Fibroblast of lung (primary cell): Measurements from ENCODE around the gene CDCP2. TPM values are rescaled to one million over a fixed set of nuclear protein-coding genes. Genes with fewer than 3 reads are reported as not detected.

Experiments
- DNase-seq, 2 donors: peaks; one replicate each; pipeline versions ENCODE4 v3.0.0 to v3.0.0-alpha.2; 2010; ENCODE audit warnings: low read depth in 2 of 2
- H2AFZ ChIP-seq: 2 replicates; pipeline ENCODE4 v1.5.1; 2012; ENCODE audit warnings: low read length, control low read depth, inconsistent platforms
- H3K27ac ChIP-seq: 2 replicates; pipeline ENCODE4 v1.5.1; 2011; ENCODE audit warnings: low read length, control low read depth; ENCODE audit not compliant: insufficient read depth
- H3K27me3 ChIP-seq: 2 replicates; pipeline ENCODE4 v1.5.1; 2011; ENCODE audit warnings: mild to moderate bottlenecking, low read length; ENCODE audit not compliant: control insufficient read depth, insufficient read depth
- H3K36me3 ChIP-seq: 2 replicates; pipeline ENCODE4 v1.5.1; 2011; ENCODE audit warnings: low read length; ENCODE audit not compliant: control insufficient read depth, insufficient read depth
- H3K4me1 ChIP-seq: 2 replicates; pipeline ENCODE4 v1.5.1; 2011; ENCODE audit warnings: low read length; ENCODE audit not compliant: control insufficient read depth, insufficient read depth; ENCODE audit errors: extremely low read depth
- H3K4me2 ChIP-seq: 2 replicates; pipeline ENCODE4 v1.5.1; 2011; ENCODE audit warnings: low read length, control low read depth; ENCODE audit not compliant: insufficient read depth; ENCODE audit errors: extremely low read depth
- H3K4me3 ChIP-seq, 4 experiments: fragments of 200-600 bp in 1 of 4; sonication (generic) in 1 of 4; replicated peaks in 1 of 4; 2 replicates each; pipeline ENCODE4 v1.5.1; 2011 to 2016; ENCODE audit warnings: low read length in 4 of 4, low read depth in 3 of 4, mild to moderate bottlenecking in 3 of 4, control low read depth in 2 of 4, inconsistent platforms in 1 of 4, mixed read lengths in 1 of 4; ENCODE audit not compliant: insufficient read depth in 1 of 4; ENCODE audit errors: control extremely low read depth in 1 of 4
- H3K79me2 ChIP-seq: 2 replicates; pipeline ENCODE4 v1.5.1; 2012; ENCODE audit warnings: mild to moderate bottlenecking, low read length, inconsistent platforms; ENCODE audit not compliant: control insufficient read depth, insufficient read depth
- H3K9ac ChIP-seq: 2 replicates; pipeline ENCODE4 v1.5.1; 2011; ENCODE audit warnings: mild to moderate bottlenecking, low read length, control low read depth; ENCODE audit not compliant: insufficient read depth
- H3K9me3 ChIP-seq: 2 replicates; pipeline ENCODE4 v1.5.1; 2012; ENCODE audit warnings: low read depth, low read length; ENCODE audit not compliant: control insufficient read depth, insufficient read depth
- H4K20me1 ChIP-seq: 2 replicates; pipeline ENCODE4 v1.5.1; 2011; ENCODE audit warnings: low read length; ENCODE audit not compliant: control insufficient read depth, insufficient read depth; ENCODE audit errors: extremely low read depth
- EZH2 ChIP-seq: IDR thresholded peaks from 2 replicates; pipeline ENCODE4 v1.5.1; 2012; ENCODE audit warnings: low read length, control low read depth, mild to moderate bottlenecking; ENCODE audit errors: missing control alignments
- polyA plus RNA-seq, 2 donors: library from polyadenylated mRNA; depleted of rRNA in 1 of 2; stranded (reverse) in 1 of 2; unstranded in 1 of 2; fragments of >200 nt; gene quantifications; 2 replicates each; pipeline ENCODE4 v1.2.1, GENCODE V29; 2011 to 2012; ENCODE audit warnings: missing spikeins in 1 of 2
- total RNA-seq: library from RNA; depleted of rRNA; stranded (reverse); fragments of >200 nt; gene quantifications from 2 replicates; pipeline ENCODE4 v1.2.1, GENCODE V29; 2014
- TF ChIP-seq, protein P1 (sequence below), 2 donors: IDR thresholded peaks in 1 of 2; conservative IDR thresholded peaks in 1 of 2; 1 replicate in 1 of 2; 2 replicates in 1 of 2; pipeline ENCODE4 v1.5.1; 2011 to 2012; ENCODE audit warnings: low read length in 2 of 2, control low read depth in 1 of 2, inconsistent platforms in 1 of 2, low read depth in 1 of 2, mild to moderate bottlenecking in 1 of 2

The CDCP2 gene
- total and polyA plus RNA-seq, 2 donors (not counting 1 experiment from before 2014, with no cell fraction given): not detected

DNA sequence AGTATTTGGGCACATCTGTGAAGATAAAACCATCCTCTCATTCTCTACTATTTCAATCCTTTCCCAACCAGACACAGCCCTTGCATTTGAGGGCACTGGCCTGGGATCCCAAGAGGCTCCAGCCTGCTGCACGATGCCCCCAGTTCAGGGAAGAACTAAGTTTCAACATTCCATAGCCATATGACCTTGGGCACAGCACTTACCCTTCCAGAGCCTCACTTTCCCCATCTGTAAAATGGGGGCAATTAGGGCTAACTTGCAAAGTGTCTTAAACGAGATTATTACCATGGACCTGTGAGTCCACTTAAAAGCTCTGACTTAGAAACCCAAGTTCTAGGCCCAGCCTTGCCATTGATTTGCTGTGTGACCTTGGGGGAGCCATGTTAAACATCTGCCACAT, 22.9 kb downstream of the CDCP2 start:
- no peak overlapping the region for H3K27ac ChIP-seq
- H2AFZ ChIP-seq: no peak overlapping the region
- no peaks in the 10 kb centered on the region for H4K20me1 ChIP-seq
- no peaks in the 10 kb centered on the region for H3K36me3 ChIP-seq
- H3K27me3 ChIP-seq: peaks cover 5% of the 10 kb centered on the region
- H3K9me3 ChIP-seq: no peaks in the 10 kb centered on the region
- TF ChIP-seq, protein P1, sequence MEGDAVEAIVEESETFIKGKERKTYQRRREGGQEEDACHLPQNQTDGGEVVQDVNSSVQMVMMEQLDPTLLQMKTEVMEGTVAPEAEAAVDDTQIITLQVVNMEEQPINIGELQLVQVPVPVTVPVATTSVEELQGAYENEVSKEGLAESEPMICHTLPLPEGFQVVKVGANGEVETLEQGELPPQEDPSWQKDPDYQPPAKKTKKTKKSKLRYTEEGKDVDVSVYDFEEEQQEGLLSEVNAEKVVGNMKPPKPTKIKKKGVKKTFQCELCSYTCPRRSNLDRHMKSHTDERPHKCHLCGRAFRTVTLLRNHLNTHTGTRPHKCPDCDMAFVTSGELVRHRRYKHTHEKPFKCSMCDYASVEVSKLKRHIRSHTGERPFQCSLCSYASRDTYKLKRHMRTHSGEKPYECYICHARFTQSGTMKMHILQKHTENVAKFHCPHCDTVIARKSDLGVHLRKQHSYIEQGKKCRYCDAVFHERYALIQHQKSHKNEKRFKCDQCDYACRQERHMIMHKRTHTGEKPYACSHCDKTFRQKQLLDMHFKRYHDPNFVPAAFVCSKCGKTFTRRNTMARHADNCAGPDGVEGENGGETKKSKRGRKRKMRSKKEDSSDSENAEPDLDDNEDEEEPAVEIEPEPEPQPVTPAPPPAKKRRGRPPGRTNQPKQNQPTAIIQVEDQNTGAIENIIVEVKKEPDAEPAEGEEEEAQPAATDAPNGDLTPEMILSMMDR (conservative IDR thresholded peaks at IDR 0.05 in 1 of 2, IDR thresholded peaks at IDR 0.05 in 1 of 2; ENCODE audit: low read depth in 1 of 2, low read length in 2 of 2): no peak
- TF ChIP-seq EZH2: no peak
- H3K4me1 ChIP-seq: no peaks in the 10 kb centered on the region
- H3K9ac ChIP-seq: no peak overlapping the region
- H3K79me2 ChIP-seq: no peaks in the 10 kb centered on the region
- DNase-seq: no peak
- no peak overlapping the region for H3K4me3 ChIP-seq
- H3K4me2 ChIP-seq: no peak overlapping the region

DNA sequence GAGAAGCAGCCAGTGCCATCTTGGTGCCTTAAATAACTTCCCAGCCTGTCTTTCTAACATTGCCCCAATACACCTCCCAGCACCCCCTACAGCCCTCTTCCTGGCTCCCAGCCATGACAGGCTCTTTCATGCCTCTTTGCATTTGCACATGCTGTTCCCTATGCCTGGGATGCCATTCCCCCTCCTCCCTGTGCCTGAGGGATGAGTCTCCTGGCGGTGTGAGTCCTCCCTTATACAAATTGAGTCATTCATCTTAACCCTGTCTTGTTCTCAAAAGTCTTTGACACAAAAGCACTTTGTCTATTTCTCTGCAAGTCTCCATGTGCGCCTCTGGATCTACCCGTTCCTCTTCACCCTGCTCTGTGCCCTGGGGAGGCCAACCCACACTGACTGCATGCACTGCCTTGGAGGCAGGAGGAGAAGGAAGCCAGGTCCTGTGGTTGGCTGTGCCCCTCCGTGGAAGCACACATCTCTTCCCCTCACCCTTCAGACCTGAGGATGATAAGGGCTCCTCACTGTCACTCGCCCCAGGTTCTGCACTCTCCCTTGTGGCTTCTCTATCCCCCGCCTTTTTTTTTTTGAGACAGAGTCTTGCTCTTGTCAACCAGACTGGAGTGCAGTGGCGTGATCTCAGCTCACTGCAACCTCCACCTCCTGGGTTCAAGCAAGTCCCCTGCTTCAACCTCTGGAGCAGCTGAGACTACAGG, 25.1 kb downstream of the CDCP2 start:
- H3K27me3 ChIP-seq: peaks cover 2% of the 10 kb centered on the region
- no peak for DNase-seq
- no peak overlapping the region for H3K4me3 ChIP-seq
- no peak overlapping the region for H3K9ac ChIP-seq
- no peak overlapping the region for H2AFZ ChIP-seq
- no peaks in the 10 kb centered on the region for H3K36me3 ChIP-seq
- H4K20me1 ChIP-seq: no peaks in the 10 kb centered on the region
- H3K79me2 ChIP-seq: no peaks in the 10 kb centered on the region
- TF ChIP-seq, protein P1 (conservative IDR thresholded peaks at IDR 0.05 in 1 of 2, IDR thresholded peaks at IDR 0.05 in 1 of 2; ENCODE audit: low read depth in 1 of 2, low read length in 2 of 2): no peak
- TF ChIP-seq EZH2: no peak
- no peak overlapping the region for H3K27ac ChIP-seq
- H3K4me1 ChIP-seq: no peaks in the 10 kb centered on the region
- H3K4me2 ChIP-seq: no peak overlapping the region
- no peaks in the 10 kb centered on the region for H3K9me3 ChIP-seq

DNA sequence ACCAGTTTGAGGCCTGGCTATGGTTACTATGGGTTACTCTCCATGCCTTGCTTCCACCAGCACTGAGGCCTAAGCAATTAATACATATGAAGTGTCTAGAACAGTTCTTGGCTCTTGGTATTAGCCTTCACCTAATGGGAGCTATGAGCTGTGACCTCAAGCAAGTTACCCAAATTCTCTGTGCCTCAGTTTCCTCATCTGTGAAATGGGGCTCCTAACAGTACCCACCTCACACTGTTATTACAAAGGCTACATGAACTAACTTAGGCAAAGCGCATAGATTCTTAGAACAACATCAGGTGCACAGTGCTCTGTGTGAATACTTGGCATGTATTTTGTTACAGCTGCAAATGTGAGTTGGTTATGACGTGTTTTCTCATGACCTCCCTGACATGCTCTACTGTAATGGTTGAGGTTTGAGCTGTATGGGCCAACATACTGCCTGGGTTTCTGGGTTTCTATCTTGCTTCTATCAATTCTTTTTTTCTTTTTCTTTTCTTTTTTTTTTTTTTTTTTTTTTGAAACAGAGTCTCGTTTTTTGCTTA, 26.5 kb downstream of the CDCP2 start:
- Histone ChIP-seq H3K79me2 (no peaks in the 10 kb centered on the region), H3K27ac (no peak overlapping the region), H3K9ac (no peak overlapping the region), H3K9me3 (no peaks in the 10 kb centered on the region), H3K4me3 (no peak overlapping the region), H3K27me3 (peaks cover under 1% of the 10 kb centered on the region), H4K20me1 (no peaks in the 10 kb centered on the region), H3K4me2 (no peak overlapping the region), H3K4me1 (peaks cover under 1% of the 10 kb centered on the region), H2AFZ (no peak overlapping the region), H3K36me3 (no peaks in the 10 kb centered on the region)
- peak in 1 of 2 donors; percentile 65 for DNase-seq
- no peak for TF ChIP-seq EZH2
- TF ChIP-seq, protein P1 (conservative IDR thresholded peaks at IDR 0.05 in 1 of 2, IDR thresholded peaks at IDR 0.05 in 1 of 2; ENCODE audit: low read depth in 1 of 2, low read length in 2 of 2): no peak
